Measurements from ENCODE around the gene ARHGAP8. TPM values are rescaled to one million over a fixed set of nuclear protein-coding genes. Genes with fewer than 3 reads are reported as not detected.

The ARHGAP8 gene
- total RNA-seq (1 to 10 TPM; 1.4 to 3.0 TPM), polyA plus RNA-seq (not detected)
- long read RNA-seq, donor 1, partial matches to known transcripts: 0 of 1 reads
- long read RNA-seq, donor 1, other reads (novel, unspliced or antisense): 0 of 1 reads
- long read RNA-seq, donor 2: 0 reads

GRCh38 chr22:44752285-44753188, at the start of gene ARHGAP8:
TSS of gene ARHGAP8 (plus strand) at chr22:44752575. CDS start at chr22:44786528, 33,953 bp downstream.
- Histone ChIP-seq H3K27ac (ENCODE audit: low read depth in 1 of 2, low read length in 2 of 2) (no peak within 1 kb of the TSS), H3K36me3 (ENCODE audit: control insufficient read depth in 1 of 2, insufficient read depth in 2 of 2, low read length in 1 of 2) (no peaks in the 10 kb centered on the region), H3K27me3 (ENCODE audit: control insufficient read depth in 1 of 2, insufficient read depth in 2 of 2, low read length in 1 of 2) (peaks cover 0 to 1% of the 10 kb centered on the region in 2 donors), H3K4me1 (ENCODE audit: control insufficient read depth in 1 of 2, insufficient read depth in 2 of 2, low read length in 2 of 2) (no peaks in the 10 kb centered on the region), H3K4me3 (ENCODE audit: low read length in 2 of 2) (no peak within 1 kb of the TSS), H3K9me3 (ENCODE audit: control insufficient read depth, low read length) (peaks cover 3% of the 10 kb centered on the region)
- WGBS, 2 donors: 3% methylated on average over 23 to 78 of the region's 78 CpGs
- intact Hi-C loops (cut with DNase I): no loop called here
- ATAC-seq (ENCODE audit: low FRiP score) (no peak), DNase-seq (no peak)

DNA sequence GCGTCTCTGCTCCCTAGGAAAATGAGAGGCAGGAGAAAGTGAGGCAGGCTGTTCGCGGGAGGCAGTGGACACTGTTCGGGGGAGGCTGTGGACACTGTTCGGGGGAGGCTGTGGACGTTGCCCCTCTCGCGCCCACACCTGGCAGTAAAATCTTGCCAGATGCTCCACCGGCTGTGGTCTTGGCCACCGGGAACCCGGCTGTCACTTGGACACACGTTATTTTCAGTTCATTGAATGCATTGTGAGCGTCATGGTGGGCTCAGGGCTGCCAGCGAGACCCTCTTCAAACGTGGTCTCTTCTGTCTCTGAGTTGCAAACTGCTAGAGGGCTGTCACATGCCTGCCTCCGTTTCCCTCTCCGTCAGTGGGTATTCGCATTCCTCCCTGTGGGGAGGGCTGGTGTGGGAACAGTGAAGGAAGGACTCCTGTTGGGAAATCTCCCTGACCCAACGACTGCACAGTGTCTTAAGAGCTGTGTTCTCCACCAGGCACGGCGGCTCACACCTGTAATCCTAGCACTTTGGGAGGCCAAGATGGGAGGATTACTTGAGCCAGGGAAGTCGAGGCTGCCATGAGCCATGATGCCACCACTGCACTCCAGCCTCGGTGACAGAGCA, 49.0 kb upstream of the ARHGAP8 start:
- 31 to 41% methylated on average over 23 of the region's 23 CpGs for WGBS, 2 donors
- Histone ChIP-seq H3K4me1 (ENCODE audit: control insufficient read depth in 1 of 2, insufficient read depth in 2 of 2, low read length in 2 of 2) (no peaks in the 10 kb centered on the region), H3K4me3 (ENCODE audit: low read length in 2 of 2) (no peak overlapping the region), H3K9me3 (ENCODE audit: control insufficient read depth, low read length) (no peaks in the 10 kb centered on the region), H3K36me3 (ENCODE audit: control insufficient read depth in 1 of 2, insufficient read depth in 2 of 2, low read length in 1 of 2) (no peaks in the 10 kb centered on the region), H3K27me3 (ENCODE audit: control insufficient read depth in 1 of 2, insufficient read depth in 2 of 2, low read length in 1 of 2) (no peaks in the 10 kb centered on the region), H3K27ac (ENCODE audit: low read depth in 1 of 2, low read length in 2 of 2) (no peak overlapping the region)
- intact Hi-C loops (cut with DNase I): no loop called here
- ATAC-seq (ENCODE audit: low FRiP score) (no peak), DNase-seq (no peak)

- Histone ChIP-seq H3K9me3 (ENCODE audit: control insufficient read depth, low read length) (no peaks in the 10 kb centered on the region), H3K4me1 (ENCODE audit: control insufficient read depth in 1 of 2, insufficient read depth in 2 of 2, low read length in 2 of 2) (no peaks in the 10 kb centered on the region), H3K27ac (ENCODE audit: low read depth in 1 of 2, low read length in 2 of 2) (no peak overlapping the region), H3K36me3 (ENCODE audit: control insufficient read depth in 1 of 2, insufficient read depth in 2 of 2, low read length in 1 of 2) (no peaks in the 10 kb centered on the region), H3K4me3 (ENCODE audit: low read length in 2 of 2) (no peak overlapping the region), H3K27me3 (ENCODE audit: control insufficient read depth in 1 of 2, insufficient read depth in 2 of 2, low read length in 1 of 2) (no peaks in the 10 kb centered on the region)
- ATAC-seq (ENCODE audit: low FRiP score) (no peak), DNase-seq (no peak)
- intact Hi-C loops (cut with DNase I): no loop called here
- 88 to 92% methylated on average over 16 of the region's 16 CpGs for WGBS, 2 donors
Observed at GRCh38 chr22:44704159-44705021, 48.0 kb upstream of the ARHGAP8 start.

DNA sequence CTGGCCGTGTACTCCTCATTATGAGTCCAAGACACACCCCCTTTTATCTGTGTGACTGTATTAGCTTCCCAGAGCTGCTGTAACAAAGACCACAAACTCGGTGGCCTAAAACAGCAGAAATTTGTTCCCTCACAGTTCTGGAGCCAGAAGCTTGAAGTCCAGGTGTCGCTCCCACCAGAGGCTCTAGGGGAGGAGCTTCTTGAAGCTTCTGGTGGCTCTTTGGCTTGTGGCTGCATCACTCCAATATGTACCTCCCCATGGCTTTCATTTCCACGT, 47.4 kb upstream of the ARHGAP8 start:
- no peaks in the 10 kb centered on the region for H3K36me3 ChIP-seq (ENCODE audit: control insufficient read depth in 1 of 2, insufficient read depth in 2 of 2, low read length in 1 of 2)
- intact Hi-C loops (cut with DNase I): no loop called here
- H3K27ac ChIP-seq (ENCODE audit: low read depth in 1 of 2, low read length in 2 of 2): no peak overlapping the region
- H3K4me1 ChIP-seq (ENCODE audit: control insufficient read depth in 1 of 2, insufficient read depth in 2 of 2, low read length in 2 of 2): no peaks in the 10 kb centered on the region
- no peaks in the 10 kb centered on the region for H3K9me3 ChIP-seq (ENCODE audit: control insufficient read depth, low read length)
- ATAC-seq (ENCODE audit: low FRiP score) (no peak), DNase-seq (no peak)
- H3K4me3 ChIP-seq (ENCODE audit: low read length in 2 of 2): no peak overlapping the region
- WGBS, 2 donors: 87 to 89% methylated on average over 4 of the region's 4 CpGs
- H3K27me3 ChIP-seq (ENCODE audit: control insufficient read depth in 1 of 2, insufficient read depth in 2 of 2, low read length in 1 of 2): no peaks in the 10 kb centered on the region

- intact Hi-C loops (cut with DNase I): no loop called here
- Histone ChIP-seq H3K9me3 (ENCODE audit: control insufficient read depth, low read length) (no peaks in the 10 kb centered on the region), H3K36me3 (ENCODE audit: control insufficient read depth in 1 of 2, insufficient read depth in 2 of 2, low read length in 1 of 2) (no peaks in the 10 kb centered on the region), H3K27ac (ENCODE audit: low read depth in 1 of 2, low read length in 2 of 2) (no peak overlapping the region), H3K4me1 (ENCODE audit: control insufficient read depth in 1 of 2, insufficient read depth in 2 of 2, low read length in 2 of 2) (no peaks in the 10 kb centered on the region), H3K27me3 (ENCODE audit: control insufficient read depth in 1 of 2, insufficient read depth in 2 of 2, low read length in 1 of 2) (no peaks in the 10 kb centered on the region), H3K4me3 (ENCODE audit: low read length in 2 of 2) (no peak overlapping the region)
- 77 to 84% methylated on average over 8 of the region's 8 CpGs for WGBS, 2 donors
- DNase-seq: no peak
- no peak for ATAC-seq (ENCODE audit: low FRiP score)
Observed at GRCh38 chr22:44706488-44706887, 45.9 kb upstream of the ARHGAP8 start.

GRCh38 chr22:44707178-44707577, 45.2 kb upstream of the ARHGAP8 start:
- no peak overlapping the region for H3K4me3 ChIP-seq (ENCODE audit: low read length in 2 of 2)
- no peak overlapping the region for H3K27ac ChIP-seq (ENCODE audit: low read depth in 1 of 2, low read length in 2 of 2)
- H3K36me3 ChIP-seq (ENCODE audit: control insufficient read depth in 1 of 2, insufficient read depth in 2 of 2, low read length in 1 of 2): no peaks in the 10 kb centered on the region
- ATAC-seq (ENCODE audit: low FRiP score) (no peak), DNase-seq (no peak)
- no peaks in the 10 kb centered on the region for H3K4me1 ChIP-seq (ENCODE audit: control insufficient read depth in 1 of 2, insufficient read depth in 2 of 2, low read length in 2 of 2)
- no peaks in the 10 kb centered on the region for H3K9me3 ChIP-seq (ENCODE audit: control insufficient read depth, low read length)
- intact Hi-C loops (cut with DNase I): no loop called here
- 96% methylated on average over 6 to 10 of the region's 10 CpGs for WGBS, 2 donors
- no peaks in the 10 kb centered on the region for H3K27me3 ChIP-seq (ENCODE audit: control insufficient read depth in 1 of 2, insufficient read depth in 2 of 2, low read length in 1 of 2)

- no peak overlapping the region for H3K4me3 ChIP-seq (ENCODE audit: low read length in 2 of 2)
- ATAC-seq (ENCODE audit: low FRiP score): no peak
- 92 to 95% methylated on average over 11 of the region's 11 CpGs for WGBS, 2 donors
- H3K36me3 ChIP-seq (ENCODE audit: control insufficient read depth in 1 of 2, insufficient read depth in 2 of 2, low read length in 1 of 2): no peaks in the 10 kb centered on the region
- H3K9me3 ChIP-seq (ENCODE audit: control insufficient read depth, low read length): no peaks in the 10 kb centered on the region
- H3K4me1 ChIP-seq (ENCODE audit: control insufficient read depth in 1 of 2, insufficient read depth in 2 of 2, low read length in 2 of 2): no peaks in the 10 kb centered on the region
- no peak overlapping the region for H3K27ac ChIP-seq (ENCODE audit: low read depth in 1 of 2, low read length in 2 of 2)
- no peaks in the 10 kb centered on the region for H3K27me3 ChIP-seq (ENCODE audit: control insufficient read depth in 1 of 2, insufficient read depth in 2 of 2, low read length in 1 of 2)
- DNase-seq: no peak
- intact Hi-C loops (cut with DNase I): no loop called here
Observed at GRCh38 chr22:44707752-44708151, 44.6 kb upstream of the ARHGAP8 start.

DNA sequence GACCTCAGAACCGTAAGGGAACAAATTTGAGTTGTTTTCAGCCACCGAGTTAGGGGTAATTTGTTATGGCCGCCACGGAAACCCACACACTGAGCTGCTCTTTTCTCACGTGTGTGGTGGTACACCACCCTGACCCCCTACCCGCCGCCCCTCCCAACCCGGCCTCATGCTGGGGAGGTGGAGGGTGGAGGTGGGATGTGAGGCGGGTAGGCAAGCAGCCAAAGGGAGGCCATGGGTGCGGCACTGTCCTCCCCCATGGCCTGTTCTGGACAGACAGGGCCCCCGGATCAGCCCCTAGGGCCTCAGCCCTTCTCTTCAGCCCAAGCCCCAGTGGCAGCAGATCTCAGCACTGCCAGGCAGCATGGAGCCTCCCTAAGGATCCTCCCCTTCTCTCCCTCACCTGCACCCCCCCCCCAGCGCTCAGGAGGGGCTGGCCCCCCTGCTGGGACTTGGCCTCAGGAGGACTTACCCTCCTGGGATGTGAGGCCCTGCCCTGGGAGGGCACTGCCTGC, 42.4 kb upstream of the ARHGAP8 start:
- Histone ChIP-seq H3K27me3 (ENCODE audit: control insufficient read depth in 1 of 2, insufficient read depth in 2 of 2, low read length in 1 of 2) (no peaks in the 10 kb centered on the region), H3K9me3 (ENCODE audit: control insufficient read depth, low read length) (no peaks in the 10 kb centered on the region), H3K27ac (ENCODE audit: low read depth in 1 of 2, low read length in 2 of 2) (no peak overlapping the region), H3K4me3 (ENCODE audit: low read length in 2 of 2) (no peak overlapping the region), H3K36me3 (ENCODE audit: control insufficient read depth in 1 of 2, insufficient read depth in 2 of 2, low read length in 1 of 2) (no peaks in the 10 kb centered on the region), H3K4me1 (ENCODE audit: control insufficient read depth in 1 of 2, insufficient read depth in 2 of 2, low read length in 2 of 2) (no peaks in the 10 kb centered on the region)
- ATAC-seq (ENCODE audit: low FRiP score) (peak; percentile 9), DNase-seq (no peak)
- 91 to 93% methylated on average over 11 to 12 of the region's 12 CpGs for WGBS, 2 donors
- intact Hi-C loops (cut with DNase I): no loop called here
